Bronchial epithelial cell (primary cell): ENCODE data around the gene SCP2D1. TPM values are rescaled to one million over a fixed set of nuclear protein-coding genes. Genes with fewer than 3 reads are reported as not detected.
"Not testable (repeated sequence)": the region's sequence is repeated elsewhere in the genome, so short reads cannot be mapped to it uniquely, and the experiment has no call there.

ENCODE experiments used
- DNase-seq: peaks from one replicate; pipeline ENCODE4 v3.0.0-alpha.2; 2010; ENCODE audit warnings: low read depth
- FAIRE-seq: peaks from 2 replicates; lab custom pipeline; 2011; peaks lifted over from hg19 to GRCh38; lab: Jason Lieb, UNC
- H3K27me3 ChIP-seq: 2 replicates; pipeline ENCODE4 v1.5.1; 2011; ENCODE audit warnings: low read length; ENCODE audit not compliant: control insufficient read depth, insufficient read depth
- H3K36me3 ChIP-seq: 2 replicates; pipeline ENCODE4 v1.5.1; 2011; ENCODE audit warnings: low read length; ENCODE audit not compliant: control insufficient read depth, insufficient read depth
- H3K4me3 ChIP-seq: 2 replicates; pipeline ENCODE4 v1.5.1; 2011; ENCODE audit warnings: mild to moderate bottlenecking, low read depth, low read length, control low read depth
- total RNA-seq: library from RNA; depleted of rRNA; stranded (reverse); fragments of >200 nt; gene quantifications from 2 replicates; pipeline ENCODE4 v1.2.1, GENCODE V29; 2014
- TF ChIP-seq, protein P1 (sequence below): IDR thresholded peaks from 2 replicates; pipeline ENCODE4 v1.5.1; 2011; ENCODE audit warnings: mild to moderate bottlenecking, moderate library complexity, low read length, control low read depth, inconsistent platforms; ENCODE audit not compliant: insufficient read depth, severe bottlenecking

SCP2D1 gene
- total RNA-seq, 1 donor from 2014 or later, result not detected

DNA sequence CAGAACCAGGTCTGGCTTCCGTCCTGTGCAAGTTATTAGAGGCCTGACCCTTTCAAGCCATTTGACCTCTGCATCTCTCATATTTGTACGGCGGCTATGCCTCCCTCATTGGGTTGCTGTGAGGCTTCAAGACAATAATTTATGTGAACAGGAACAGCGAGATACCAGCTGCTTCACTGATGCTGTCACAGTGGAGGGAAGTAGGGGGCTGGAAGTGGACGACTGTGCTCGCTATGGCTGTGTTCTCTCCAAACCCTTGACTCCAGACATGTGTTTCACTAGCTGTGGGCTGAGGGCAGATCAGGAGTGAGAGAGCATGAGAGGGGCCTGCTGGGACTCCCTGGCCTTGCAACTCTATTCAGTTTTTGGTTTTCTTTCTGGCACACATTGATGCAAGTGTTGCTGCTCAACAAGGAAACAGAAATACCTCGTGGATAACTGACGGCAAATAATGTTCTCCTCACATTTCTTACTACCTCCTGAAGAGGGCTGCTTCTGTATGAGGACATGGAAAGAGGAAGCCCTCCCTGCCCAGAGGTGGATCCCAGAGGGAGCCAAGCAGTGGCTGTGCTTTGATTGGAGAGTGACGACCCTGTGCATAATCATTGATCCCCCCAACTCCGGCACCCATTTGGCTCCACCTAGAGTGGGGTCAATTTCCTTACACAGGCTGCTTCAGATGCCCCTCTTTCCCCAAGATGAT, 34.7 kb upstream of the SCP2D1 start:
- peak; percentile 8 for DNase-seq
- TF ChIP-seq, protein P1, sequence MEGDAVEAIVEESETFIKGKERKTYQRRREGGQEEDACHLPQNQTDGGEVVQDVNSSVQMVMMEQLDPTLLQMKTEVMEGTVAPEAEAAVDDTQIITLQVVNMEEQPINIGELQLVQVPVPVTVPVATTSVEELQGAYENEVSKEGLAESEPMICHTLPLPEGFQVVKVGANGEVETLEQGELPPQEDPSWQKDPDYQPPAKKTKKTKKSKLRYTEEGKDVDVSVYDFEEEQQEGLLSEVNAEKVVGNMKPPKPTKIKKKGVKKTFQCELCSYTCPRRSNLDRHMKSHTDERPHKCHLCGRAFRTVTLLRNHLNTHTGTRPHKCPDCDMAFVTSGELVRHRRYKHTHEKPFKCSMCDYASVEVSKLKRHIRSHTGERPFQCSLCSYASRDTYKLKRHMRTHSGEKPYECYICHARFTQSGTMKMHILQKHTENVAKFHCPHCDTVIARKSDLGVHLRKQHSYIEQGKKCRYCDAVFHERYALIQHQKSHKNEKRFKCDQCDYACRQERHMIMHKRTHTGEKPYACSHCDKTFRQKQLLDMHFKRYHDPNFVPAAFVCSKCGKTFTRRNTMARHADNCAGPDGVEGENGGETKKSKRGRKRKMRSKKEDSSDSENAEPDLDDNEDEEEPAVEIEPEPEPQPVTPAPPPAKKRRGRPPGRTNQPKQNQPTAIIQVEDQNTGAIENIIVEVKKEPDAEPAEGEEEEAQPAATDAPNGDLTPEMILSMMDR, result peak; percentile 13
- no peak overlapping the region for H3K4me3 ChIP-seq
- no peak for FAIRE-seq
- H3K36me3 ChIP-seq, result no peaks in the 10 kb centered on the region
- H3K27me3 ChIP-seq, result no peaks in the 10 kb centered on the region

DNA sequence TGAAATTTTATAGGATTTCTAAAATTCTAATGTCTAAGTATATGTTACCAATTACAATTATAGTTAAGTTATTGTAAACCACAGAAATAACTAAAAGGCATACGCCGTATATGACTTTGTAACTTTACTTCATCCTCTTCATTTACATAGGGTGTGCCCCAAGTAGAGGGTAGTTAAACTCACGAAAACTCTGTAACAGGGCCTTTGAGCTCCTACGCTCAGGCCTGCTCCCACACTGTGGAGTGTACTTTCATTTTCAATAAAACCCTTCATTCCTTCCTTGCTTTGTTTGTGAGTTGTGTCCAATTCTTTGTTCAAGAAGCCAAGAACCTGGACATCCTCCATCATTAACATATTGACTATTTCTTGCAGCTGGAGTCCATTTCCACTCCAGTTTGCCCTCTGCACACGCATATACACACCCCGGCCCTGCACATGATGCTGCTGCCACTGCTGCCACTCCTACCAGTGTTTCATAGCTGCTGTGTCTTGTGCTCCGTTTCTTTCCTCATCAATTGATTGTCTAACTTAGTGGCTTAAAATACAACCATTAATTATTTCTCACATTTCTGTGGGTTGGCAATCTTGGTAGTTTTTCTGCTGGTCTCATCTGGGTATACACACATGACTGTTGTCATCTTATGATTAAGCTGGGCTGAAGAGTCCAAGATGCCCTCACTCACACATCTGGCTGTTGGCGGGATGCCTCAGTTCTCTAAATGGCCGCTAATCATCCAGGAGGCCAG, 33.0 kb upstream of the SCP2D1 start:
- H3K36me3 ChIP-seq, result no peaks in the 10 kb centered on the region
- no peak for DNase-seq
- no peak overlapping the region for H3K4me3 ChIP-seq
- no peak for FAIRE-seq
- TF ChIP-seq, protein P1, result no peak
- no peaks in the 10 kb centered on the region for H3K27me3 ChIP-seq

DNA sequence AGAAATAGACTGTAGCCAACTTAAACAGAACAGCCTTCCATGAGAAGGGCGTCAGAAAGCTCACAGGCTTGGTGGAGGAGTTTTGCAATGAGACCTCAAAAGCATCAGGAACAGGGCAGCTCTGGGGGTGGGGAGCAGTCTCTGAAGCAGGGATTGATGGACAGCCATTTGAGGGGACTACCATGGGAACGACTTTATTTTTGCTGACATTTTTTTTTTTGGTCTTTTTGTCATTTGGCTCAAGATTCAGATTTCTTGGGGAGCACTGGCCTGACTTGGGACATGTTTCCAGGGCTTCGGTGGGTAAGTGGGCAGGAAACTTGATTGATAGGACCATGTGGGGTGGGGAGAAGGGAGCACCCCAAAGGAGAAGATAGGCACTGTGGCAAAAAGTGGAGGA, 32.1 kb upstream of the SCP2D1 start:
- DNase-seq (no peak), FAIRE-seq (no peak)
- TF ChIP-seq, protein P1, result no peak
- no peak overlapping the region for H3K4me3 ChIP-seq
- H3K27me3 ChIP-seq, result no peaks in the 10 kb centered on the region
- no peaks in the 10 kb centered on the region for H3K36me3 ChIP-seq

- no peaks in the 10 kb centered on the region for H3K27me3 ChIP-seq
- no peak overlapping the region for H3K4me3 ChIP-seq
- no peaks in the 10 kb centered on the region for H3K36me3 ChIP-seq
- FAIRE-seq (no peak), DNase-seq (no peak)
- TF ChIP-seq, protein P1, result no peak
Measured at GRCh38 chr20:18783385-18783959, 30.1 kb upstream of the SCP2D1 start.

GRCh38 chr20:18787046-18787445, 26.5 kb upstream of the SCP2D1 start:
- not testable (repeated sequence) for FAIRE-seq, H3K4me3 ChIP-seq, H3K27me3 ChIP-seq

GRCh38 chr20:18788021-18788420, 25.6 kb upstream of the SCP2D1 start:
- H3K27me3 ChIP-seq, result no peaks in the 10 kb centered on the region
- TF ChIP-seq, protein P1, result no peak
- no peak overlapping the region for H3K4me3 ChIP-seq
- DNase-seq (peak; percentile 67), FAIRE-seq (no peak)
- H3K36me3 ChIP-seq, result no peaks in the 10 kb centered on the region

More at GRCh38 chr20:18787046-18787445, 26.5 kb upstream of the SCP2D1 start:
- DNase-seq, H3K36me3 ChIP-seq: not testable (repeated sequence)
